Osteocyte (in vitro differentiated cells): ENCODE measurements around the gene LINGO1. TPM values are rescaled to one million over a fixed set of nuclear protein-coding genes. Genes with fewer than 3 reads are reported as not detected.

Experiments used
- DNase-seq: peaks from one replicate; pipeline ENCODE4 v3.0.0; 2021; ENCODE audit warnings: mixed read lengths; ENCODE audit not compliant: unreplicated experiment; ENCODE audit errors: extremely low spot score
- H3K27ac Mint-ChIP-seq: one replicate; pipeline ENCODE4 v1.8.0; 2021; ENCODE audit warnings: mild to moderate bottlenecking, mixed read lengths; ENCODE audit not compliant: unreplicated experiment
- H3K27me3 Mint-ChIP-seq: one replicate; pipeline ENCODE4 v1.8.0; 2021; ENCODE audit warnings: mixed read lengths; ENCODE audit not compliant: unreplicated experiment
- H3K36me3 Mint-ChIP-seq: one replicate; pipeline ENCODE4 v1.8.0; 2021; ENCODE audit warnings: mixed read lengths; ENCODE audit not compliant: unreplicated experiment
- H3K4me1 Mint-ChIP-seq: one replicate; pipeline ENCODE4 v1.8.0; 2021; ENCODE audit warnings: mixed read lengths; ENCODE audit not compliant: unreplicated experiment
- H3K4me3 Mint-ChIP-seq: one replicate; pipeline ENCODE4 v1.8.0; 2021; ENCODE audit warnings: mild to moderate bottlenecking, moderate library complexity, mixed read lengths; ENCODE audit not compliant: unreplicated experiment
- H3K9me3 Mint-ChIP-seq: one replicate; pipeline ENCODE4 v1.8.0; 2021; ENCODE audit warnings: mixed read lengths; ENCODE audit not compliant: unreplicated experiment
- CTCF ChIP-seq: fragments of 200-600 bp; sonication (generic); IDR thresholded peaks from 2 replicates; pipeline ENCODE4 v1.5.0; 2021; ENCODE audit warnings: antibody characterized with exemption, mild to moderate bottlenecking, moderate library complexity
- total RNA-seq: library from RNA; stranded (reverse); gene quantifications from 2 replicates; pipeline ENCODE4 v1.2.1, GENCODE V29; 2021

LINGO1 gene
- total RNA-seq, 1 donor from 2014 or later: 2.4 TPM

GRCh38 chr15:77630956-77631744 is 1.6 kb downstream of the LINGO1 start:
- H3K27ac Mint-ChIP-seq: no peak overlapping the region

GRCh38 chr15:77630056-77630455 is 2.7 kb downstream of the LINGO1 start:
- Mint-ChIP-seq H3K9me3 (no peaks in the 10 kb centered on the region), H3K36me3 (no peaks in the 10 kb centered on the region), H3K4me1 (peaks cover 13% of the 10 kb centered on the region), H3K4me3 (no peak overlapping the region), H3K27me3 (peaks cover 38% of the 10 kb centered on the region), H3K27ac (no peak overlapping the region)
- no peak for DNase-seq
- no peak for TF ChIP-seq CTCF

More at GRCh38 chr15:77630956-77631744, 1.6 kb downstream of the LINGO1 start:
- H3K27me3 Mint-ChIP-seq: peaks cover 47% of the 10 kb centered on the region
- no peak for DNase-seq
- peak overlapping the region; percentile 18 for H3K4me3 Mint-ChIP-seq
- H3K4me1 Mint-ChIP-seq: peaks cover 13% of the 10 kb centered on the region
- peak; percentile 40 for TF ChIP-seq CTCF
- H3K36me3 Mint-ChIP-seq: no peaks in the 10 kb centered on the region
- H3K9me3 Mint-ChIP-seq: no peaks in the 10 kb centered on the region

GRCh38 chr15:77629070-77630030 is 3.4 kb downstream of the LINGO1 start:
- H3K27ac Mint-ChIP-seq: no peak overlapping the region

GRCh38 chr15:77628010-77628409 is 4.7 kb downstream of the LINGO1 start:
- Mint-ChIP-seq H3K4me1 (peaks cover 3% of the 10 kb centered on the region), H3K4me3 (no peak overlapping the region), H3K36me3 (no peaks in the 10 kb centered on the region), H3K27ac (no peak overlapping the region), H3K27me3 (peaks cover 33% of the 10 kb centered on the region), H3K9me3 (no peaks in the 10 kb centered on the region)
- no peak for TF ChIP-seq CTCF
- DNase-seq: no peak

More at GRCh38 chr15:77629070-77630030, 3.4 kb downstream of the LINGO1 start:
- no peak for DNase-seq
- Mint-ChIP-seq H3K4me1 (peaks cover 13% of the 10 kb centered on the region), H3K9me3 (no peaks in the 10 kb centered on the region), H3K27me3 (peaks cover 37% of the 10 kb centered on the region), H3K4me3 (no peak overlapping the region), H3K36me3 (no peaks in the 10 kb centered on the region)
- no peak for TF ChIP-seq CTCF

GRCh38 chr15:77627581-77627980 is 5.1 kb downstream of the LINGO1 start:
- no peaks in the 10 kb centered on the region for H3K36me3 Mint-ChIP-seq
- no peak for TF ChIP-seq CTCF
- no peak for DNase-seq
- no peaks in the 10 kb centered on the region for H3K9me3 Mint-ChIP-seq
- H3K4me3 Mint-ChIP-seq: no peak overlapping the region
- no peak overlapping the region for H3K27ac Mint-ChIP-seq
- peaks cover 33% of the 10 kb centered on the region for H3K27me3 Mint-ChIP-seq
- peaks cover 3% of the 10 kb centered on the region for H3K4me1 Mint-ChIP-seq
